Prostate gland (tissue), 2 donors: ENCODE data around the gene ATL3.
"Not testable (repeated sequence)": the region's sequence is repeated elsewhere in the genome, so short reads cannot be mapped to it uniquely, and the experiment has no call there.

Source experiments
- POLR2A ChIP-seq: fragments of 450-650 bp; IDR thresholded peaks from one replicate; pipeline ENCODE4 v1.6.1; 2016; ENCODE audit warnings: antibody characterized with exemption, mild to moderate bottlenecking
- POLR2AphosphoS5 ChIP-seq: sonication (generic); formaldehyde crosslinking; IDR thresholded peaks from one replicate; pipeline ENCODE4 v1.6.1; 2017; ENCODE audit warnings: antibody characterized with exemption
- TF ChIP-seq, protein P1 (sequence below), 4 experiments: fragments of 200-600 bp in 2 of 4; fragments of 450-650 bp in 2 of 4; sonication (generic) in 2 of 4; IDR thresholded peaks; 1 replicate in 3 of 4; 2 replicates in 1 of 4; pipeline ENCODE4 v1.5.1; 2016 to 2019; ENCODE audit warnings: antibody characterized with exemption in 4 of 4, mild to moderate bottlenecking in 2 of 4, moderate library complexity in 2 of 4

DNA sequence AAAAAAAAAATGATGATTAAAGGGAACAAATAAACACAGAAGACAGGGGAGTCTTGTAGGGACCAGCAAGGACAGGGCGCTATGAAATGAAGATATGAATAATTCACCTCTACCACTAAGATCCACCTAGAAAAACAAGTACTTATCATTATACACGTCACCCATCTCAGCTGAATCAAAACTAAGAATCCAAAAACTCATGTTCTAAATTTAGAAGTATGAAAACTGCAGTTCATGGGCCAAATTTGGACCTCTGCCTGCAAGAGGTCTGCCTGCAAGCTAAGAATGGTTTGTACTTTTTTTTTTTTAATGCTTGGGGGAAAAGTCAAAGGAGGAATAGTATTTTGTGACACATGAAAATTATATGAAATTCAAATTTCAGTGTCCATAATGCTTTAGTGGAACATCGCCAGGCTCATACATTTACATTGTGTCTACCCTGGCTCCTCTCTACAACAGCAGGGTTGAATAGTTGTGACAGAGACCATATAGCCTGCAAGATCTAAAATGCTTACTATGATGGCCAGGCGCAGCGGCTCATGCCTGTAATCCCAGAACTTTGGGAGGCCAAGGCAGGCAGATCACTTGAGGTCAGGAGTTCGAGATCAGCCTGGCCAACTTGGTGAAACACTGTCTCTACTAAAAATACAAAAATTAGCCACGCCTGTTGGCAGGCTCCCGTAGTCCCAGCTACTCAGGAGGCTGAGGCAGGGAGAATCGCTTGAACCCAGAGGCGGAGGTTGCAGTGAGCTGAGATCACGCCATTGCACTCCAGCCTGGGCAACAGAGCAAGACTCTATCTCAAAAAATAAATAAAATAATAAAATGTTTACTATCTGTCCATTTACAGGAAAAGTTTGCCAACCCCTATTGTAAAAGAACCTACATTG lies 68.6 kb downstream of the ATL3 start:
- TF ChIP-seq, protein P1, sequence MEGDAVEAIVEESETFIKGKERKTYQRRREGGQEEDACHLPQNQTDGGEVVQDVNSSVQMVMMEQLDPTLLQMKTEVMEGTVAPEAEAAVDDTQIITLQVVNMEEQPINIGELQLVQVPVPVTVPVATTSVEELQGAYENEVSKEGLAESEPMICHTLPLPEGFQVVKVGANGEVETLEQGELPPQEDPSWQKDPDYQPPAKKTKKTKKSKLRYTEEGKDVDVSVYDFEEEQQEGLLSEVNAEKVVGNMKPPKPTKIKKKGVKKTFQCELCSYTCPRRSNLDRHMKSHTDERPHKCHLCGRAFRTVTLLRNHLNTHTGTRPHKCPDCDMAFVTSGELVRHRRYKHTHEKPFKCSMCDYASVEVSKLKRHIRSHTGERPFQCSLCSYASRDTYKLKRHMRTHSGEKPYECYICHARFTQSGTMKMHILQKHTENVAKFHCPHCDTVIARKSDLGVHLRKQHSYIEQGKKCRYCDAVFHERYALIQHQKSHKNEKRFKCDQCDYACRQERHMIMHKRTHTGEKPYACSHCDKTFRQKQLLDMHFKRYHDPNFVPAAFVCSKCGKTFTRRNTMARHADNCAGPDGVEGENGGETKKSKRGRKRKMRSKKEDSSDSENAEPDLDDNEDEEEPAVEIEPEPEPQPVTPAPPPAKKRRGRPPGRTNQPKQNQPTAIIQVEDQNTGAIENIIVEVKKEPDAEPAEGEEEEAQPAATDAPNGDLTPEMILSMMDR (IDR thresholded peaks at IDR 0.05): not testable (repeated sequence)
- TF ChIP-seq POLR2AphosphoS5, POLR2A: not testable (repeated sequence)
